Smooth muscle cell (in vitro differentiated cells): Measurements from ENCODE around the gene PCDHA2. TPM values are rescaled to one million over a fixed set of nuclear protein-coding genes. Genes with fewer than 3 reads are reported as not detected.
"Not testable (repeated sequence)": the region's sequence is repeated elsewhere in the genome, so short reads cannot be mapped to it uniquely, and the experiment has no call there.

Source experiments
- DNase-seq: peaks from one replicate; lab custom pipeline; 2025; ENCODE audit not compliant: unreplicated experiment; lab: John Stamatoyannopoulos, UW
- H2AFZ ChIP-seq: fragments of 200-600 bp; sonication (generic); 2 replicates; pipeline ENCODE4 v1.6.0; 2016; ENCODE audit warnings: antibody characterized with exemption, low read depth, mild to moderate bottlenecking
- H3F3A ChIP-seq: fragments of 200-600 bp; sonication (generic); 2 replicates; pipeline ENCODE4 v1.6.0; 2017; ENCODE audit warnings: antibody characterized with exemption, low read depth
- H3K27ac ChIP-seq: fragments of 200-600 bp; sonication (generic); 2 replicates; pipeline ENCODE4 v1.5.1; 2016; ENCODE audit warnings: low read depth, mild to moderate bottlenecking
- H3K27me3 ChIP-seq: fragments of 200-600 bp; sonication (generic); 2 replicates; pipeline ENCODE4 v1.6.1; 2016; ENCODE audit warnings: low read depth, mild to moderate bottlenecking
- H3K36me3 ChIP-seq: fragments of 200-600 bp; sonication (generic); 2 replicates; pipeline ENCODE4 v1.5.1; 2016; ENCODE audit warnings: low read depth
- H3K4me1 ChIP-seq: fragments of 200-600 bp; sonication (generic); 2 replicates; pipeline ENCODE4 v1.5.1; 2016; ENCODE audit warnings: low read depth
- H3K4me2 ChIP-seq: fragments of 200-600 bp; sonication (generic); 2 replicates; pipeline ENCODE4 v1.6.0; 2016; ENCODE audit warnings: mild to moderate bottlenecking
- H3K4me3 ChIP-seq: fragments of 200-600 bp; sonication (generic); 2 replicates; pipeline ENCODE4 v1.5.1; 2016; ENCODE audit warnings: mild to moderate bottlenecking
- H3K79me2 ChIP-seq: fragments of 200-600 bp; sonication (generic); 2 replicates; pipeline ENCODE4 v1.6.0; 2016; ENCODE audit warnings: low read depth, mild to moderate bottlenecking
- H3K9ac ChIP-seq: fragments of 200-600 bp; sonication (generic); 2 replicates; pipeline ENCODE4 v1.6.0; 2016; ENCODE audit warnings: low read depth
- H3K9me3 ChIP-seq: fragments of 200-600 bp; sonication (generic); replicated peaks from 2 replicates; pipeline ENCODE4 v1.5.1; 2016; ENCODE audit warnings: low read depth
- H4K20me1 ChIP-seq: fragments of 200-600 bp; sonication (generic); 2 replicates; pipeline ENCODE4 v1.6.0; 2016; ENCODE audit warnings: low read depth
- CTCF ChIP-seq: fragments of 200-600 bp; sonication (generic); IDR thresholded peaks from 2 replicates; pipeline ENCODE4 v1.5.1; 2017; ENCODE audit warnings: borderline replicate concordance, mild to moderate bottlenecking, antibody characterized with exemption; ENCODE audit not compliant: insufficient read depth, poor library complexity, severe bottlenecking
- WGBS: methylation state at CpG from one replicate; pipeline ENCODE4 v1.1.7; 2016; ENCODE audit warnings: low lambda C conversion rate; 5-methylcytosine and 5-hydroxymethylcytosine counted together
- polyA plus RNA-seq: library from polyadenylated mRNA; unstranded; fragments of >200 nt; fragmentation: Nextera tagmentation; extraction: Ambion mirVana; gene quantifications from 2 replicates; pipeline ENCODE4 v1.2.1, GENCODE V29; 2016
- total RNA-seq: library from RNA; depleted of rRNA; stranded (reverse); fragments of >200 nt; gene quantifications from 2 replicates; pipeline ENCODE4 v1.2.3, GENCODE V29; 2014

Gene PCDHA2
- total and polyA plus RNA-seq, 2 experiments from 2014 or later = 2.7 to 4.7 TPM

- Histone ChIP-seq H3K9ac (no peak within 1 kb of the TSS), H3K27ac (no peak within 1 kb of the TSS), H3F3A (no peaks in the 10 kb centered on the region), H4K20me1 (no peaks in the 10 kb centered on the region), H3K4me3 (no peak within 1 kb of the TSS), H3K79me2 (no peaks in the 10 kb centered on the region), H3K9me3 (no peaks in the 10 kb centered on the region), H3K27me3 (no peaks in the 10 kb centered on the region), H3K4me2 (no peak within 1 kb of the TSS), H2AFZ (no peak within 1 kb of the TSS), H3K36me3 (no peaks in the 10 kb centered on the region), H3K4me1 (no peaks in the 10 kb centered on the region)
- 94% methylated on average over 27 of the region's 27 CpGs for WGBS
- TF ChIP-seq CTCF = no peak
- no peak for DNase-seq
These were observed 33.2 kb downstream of the PCDHA2 start, which contains the start of gene PCDHA6 for GRCh38 chr5:140827704-140828361. PCDHA6 (plus strand) TSS chr5:140827960; CDS start chr5:140828092, 132 bp downstream.

- 94% methylated on average over 18 of the region's 18 CpGs for WGBS
These were observed 33.7 kb downstream of the PCDHA2 start for GRCh38 chr5:140828362-140828737.

GRCh38 chr5:140829511-140830501 is 35.2 kb downstream of the PCDHA2 start:
- not testable (repeated sequence) for H3K79me2 ChIP-seq, H3K4me2 ChIP-seq, H3K9me3 ChIP-seq, H3F3A ChIP-seq, H3K27me3 ChIP-seq, H3K36me3 ChIP-seq, H3K27ac ChIP-seq, H3K4me3 ChIP-seq, H2AFZ ChIP-seq, H3K9ac ChIP-seq, H3K4me1 ChIP-seq, H4K20me1 ChIP-seq, DNase-seq
- 99% methylated on average over 100 of the region's 106 CpGs for WGBS

More at GRCh38 chr5:140828362-140828737, 33.7 kb downstream of the PCDHA2 start:
- Histone ChIP-seq H3K4me1 (no peaks in the 10 kb centered on the region), H3K27ac (no peak overlapping the region), H2AFZ (no peak overlapping the region), H3K36me3 (no peaks in the 10 kb centered on the region), H3F3A (no peaks in the 10 kb centered on the region), H3K79me2 (no peaks in the 10 kb centered on the region), H3K9me3 (no peaks in the 10 kb centered on the region), H3K9ac (no peak overlapping the region), H3K4me3 (no peak overlapping the region), H3K4me2 (no peak overlapping the region), H4K20me1 (no peaks in the 10 kb centered on the region), H3K27me3 (no peaks in the 10 kb centered on the region)
- no peak for TF ChIP-seq CTCF
- no peak for DNase-seq

GRCh38 chr5:140833993-140834392 is 39.3 kb downstream of the PCDHA2 start, which contains the start of gene PCDHA7:
PCDHA7 (plus strand) TSS chr5:140834269; CDS start chr5:140834384, 115 bp downstream.
- no peak within 1 kb of the TSS for H3K9ac ChIP-seq
- H3K4me3 ChIP-seq = peak within 1 kb of the TSS; percentile 15
- H3K79me2 ChIP-seq = no peaks in the 10 kb centered on the region
- H4K20me1 ChIP-seq = no peaks in the 10 kb centered on the region
- WGBS = 88% methylated on average over 8 of the region's 8 CpGs
- H3K4me2 ChIP-seq = no peak within 1 kb of the TSS
- DNase-seq = no peak
- H2AFZ ChIP-seq = no peak within 1 kb of the TSS
- no peaks in the 10 kb centered on the region for H3K27me3 ChIP-seq
- H3F3A ChIP-seq = no peaks in the 10 kb centered on the region
- no peak for TF ChIP-seq CTCF
- H3K27ac ChIP-seq = no peak within 1 kb of the TSS
- H3K36me3 ChIP-seq = no peaks in the 10 kb centered on the region
- H3K4me1 ChIP-seq = no peaks in the 10 kb centered on the region
- no peaks in the 10 kb centered on the region for H3K9me3 ChIP-seq

- peak overlapping the region; percentile 15 for H3K4me3 ChIP-seq
These were observed 39.9 kb downstream of the PCDHA2 start for GRCh38 chr5:140834439-140835008.

More at GRCh38 chr5:140834439-140835008, 39.9 kb downstream of the PCDHA2 start:
- H2AFZ ChIP-seq, DNase-seq, H3K4me1 ChIP-seq, H3K9me3 ChIP-seq, H3K27ac ChIP-seq, H4K20me1 ChIP-seq, H3K27me3 ChIP-seq, H3K9ac ChIP-seq, H3K36me3 ChIP-seq, H3K79me2 ChIP-seq, H3K4me2 ChIP-seq, H3F3A ChIP-seq: not testable (repeated sequence)
- 80% methylated on average over 29 of the region's 38 CpGs for WGBS
